Hypothalamus (tissue), 51 donors: ENCODE results near the gene SCART1.
"Not testable (repeated sequence)": the region's sequence is repeated elsewhere in the genome, so short reads cannot be mapped to it uniquely, and the experiment has no call there.

Source experiments
- DNase-seq, 51 donors: peaks; one replicate each; lab custom pipeline; 2025; lab: John Stamatoyannopoulos, UW

The SCART1 gene

DNA sequence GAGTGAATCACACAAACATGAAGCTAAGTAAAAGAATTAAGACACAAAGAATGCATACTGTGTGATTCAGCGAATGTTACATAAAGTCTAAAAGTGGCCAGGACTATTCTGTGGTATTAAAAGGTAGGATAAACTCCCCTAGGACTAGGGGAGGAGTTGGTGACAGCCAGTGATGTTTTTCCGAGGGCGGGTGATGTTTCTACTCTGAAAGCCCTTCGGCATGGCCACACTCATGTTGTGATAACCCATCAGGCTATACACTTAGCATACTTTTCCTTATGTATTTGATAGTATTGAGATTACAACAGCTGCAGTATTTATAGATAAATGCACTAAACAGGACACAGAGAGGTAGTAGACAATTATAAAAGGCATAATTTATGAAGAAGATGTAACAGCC lies 57.7 kb downstream of the SCART1 start:
- no peak for DNase-seq

DNA sequence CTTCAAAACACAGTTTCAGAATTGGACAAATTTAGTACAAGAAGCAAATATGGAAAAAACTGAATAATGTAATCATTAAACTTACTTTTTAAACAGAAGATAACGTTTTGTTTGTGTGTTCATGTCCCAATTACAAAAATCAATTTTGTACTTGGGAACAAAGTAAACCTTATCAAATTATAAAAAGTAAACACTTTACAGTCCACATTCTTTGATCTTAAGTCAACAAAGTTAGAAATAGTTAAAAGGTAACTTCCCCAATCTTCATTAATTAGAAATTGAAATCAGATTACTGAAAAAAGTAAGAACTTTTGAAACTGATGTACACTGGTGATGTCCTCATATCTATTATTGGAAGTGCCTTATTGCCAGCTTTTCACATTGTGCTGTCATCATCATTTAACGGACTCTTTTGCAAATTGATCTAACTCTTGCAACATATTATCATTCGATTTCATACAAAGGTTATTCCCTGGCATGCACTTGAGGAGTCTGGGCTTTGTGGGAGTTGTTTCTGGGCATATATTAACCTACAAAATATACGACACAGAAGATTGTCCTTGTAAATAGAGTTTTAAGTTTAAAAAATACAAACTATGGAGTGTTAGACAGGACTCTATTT lies 58.3 kb downstream of the SCART1 start:
- no peak for DNase-seq

DNA sequence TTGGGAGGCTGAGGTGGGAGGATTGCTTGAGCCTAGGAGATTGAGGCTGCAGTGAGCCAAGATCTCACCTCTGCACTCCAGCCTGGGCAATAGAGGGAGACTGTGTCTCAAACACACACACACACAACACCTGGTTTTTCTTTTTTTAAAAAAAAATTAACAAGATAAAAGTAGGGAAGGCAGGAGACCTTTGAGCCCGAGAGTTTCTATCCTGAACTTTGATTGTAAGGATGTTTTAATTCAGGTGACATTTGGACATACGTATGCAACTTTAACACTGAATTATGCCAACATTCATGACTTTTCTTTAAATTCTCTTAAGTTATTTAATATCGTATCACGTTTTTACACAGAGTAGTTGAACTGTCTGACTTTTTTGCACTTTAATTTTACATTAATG lies 61.7 kb downstream of the SCART1 start:
- DNase-seq: no peak

DNA sequence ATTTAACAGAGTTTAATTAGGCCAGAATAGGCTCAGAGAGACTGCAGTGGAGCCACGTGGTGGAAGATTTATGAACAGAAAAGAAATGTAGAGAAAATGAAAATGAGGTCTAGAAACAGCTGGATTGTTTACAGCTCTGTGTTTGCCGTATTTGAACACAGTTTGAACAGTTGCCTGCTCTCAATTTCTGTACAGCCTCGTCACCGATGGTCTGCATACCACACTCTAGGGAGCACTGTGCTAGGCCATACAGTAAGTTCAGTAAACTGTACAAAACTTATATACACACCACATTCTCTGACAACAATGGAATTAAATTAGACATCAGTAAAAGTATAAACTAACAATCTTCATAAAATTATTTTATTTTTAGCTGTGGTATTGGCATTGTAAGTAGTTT lies 62.3 kb downstream of the SCART1 start:
- DNase-seq: no peak

DNA sequence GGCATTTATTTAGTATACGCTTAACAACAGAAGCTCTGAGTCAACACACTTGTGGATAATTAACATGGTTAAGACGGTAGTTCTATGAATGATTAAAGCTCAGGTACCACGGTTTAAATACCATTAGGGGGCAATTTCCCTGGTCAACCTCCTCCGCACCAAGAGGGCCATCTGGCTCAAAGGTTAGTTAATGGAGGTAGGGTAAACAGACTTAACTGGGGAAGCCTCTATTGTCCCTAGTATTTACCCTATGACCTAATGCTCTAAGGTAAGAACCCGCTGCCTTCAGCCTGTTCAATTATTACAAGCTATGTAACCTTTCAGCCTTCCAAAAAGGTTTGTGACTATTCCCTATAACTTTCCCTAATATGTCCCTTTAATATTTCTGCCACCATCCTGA lies 64.8 kb downstream of the SCART1 start:
- not testable (repeated sequence) for DNase-seq
